PC-3 (cell line): ENCODE data around the gene LAGE3.

Experiments used
- EZH2 ChIP-seq: fragments of 300-600 bp; sonication (generic); IDR thresholded peaks from one replicate; pipeline ENCODE4 v1.6.1; 2017; ENCODE audit warnings: antibody characterized with exemption, mild to moderate bottlenecking, low read length; ENCODE audit not compliant: unreplicated experiment
- EZH2phosphoT487 ChIP-seq: fragments of 300-600 bp; sonication (generic); IDR thresholded peaks from 2 replicates; pipeline ENCODE4 v1.6.1; 2018; ENCODE audit warnings: mild to moderate bottlenecking, antibody characterized with exemption, low read length, borderline replicate concordance
- TF ChIP-seq, protein P1 (sequence below): fragments of 300-600 bp; sonication (generic); conservative IDR thresholded peaks from 2 replicates; pipeline ENCODE4 v1.5.1; 2017; ENCODE audit warnings: antibody characterized with exemption, low read depth, mild to moderate bottlenecking, low read length

DNA sequence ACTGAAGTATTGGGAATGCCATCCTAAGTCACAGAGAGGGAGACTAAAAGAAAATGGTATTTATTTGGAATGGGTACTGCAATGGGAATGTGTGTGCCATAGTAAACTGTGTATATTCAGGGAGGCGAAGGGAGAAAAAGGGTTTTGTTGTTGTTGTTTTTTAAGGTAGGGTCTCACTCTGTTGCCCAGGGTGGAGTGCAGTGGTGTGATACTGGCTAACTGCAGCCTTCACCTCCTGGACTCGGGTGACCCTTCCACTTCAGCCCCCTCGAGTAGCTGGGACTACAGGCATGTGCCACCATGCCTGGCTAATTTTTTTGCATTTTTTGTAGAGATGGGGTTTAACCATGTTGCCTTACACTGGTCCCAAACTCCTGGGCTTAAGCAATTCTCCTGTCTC, 15.6 kb upstream of the LAGE3 start:
- TF ChIP-seq, protein P1, sequence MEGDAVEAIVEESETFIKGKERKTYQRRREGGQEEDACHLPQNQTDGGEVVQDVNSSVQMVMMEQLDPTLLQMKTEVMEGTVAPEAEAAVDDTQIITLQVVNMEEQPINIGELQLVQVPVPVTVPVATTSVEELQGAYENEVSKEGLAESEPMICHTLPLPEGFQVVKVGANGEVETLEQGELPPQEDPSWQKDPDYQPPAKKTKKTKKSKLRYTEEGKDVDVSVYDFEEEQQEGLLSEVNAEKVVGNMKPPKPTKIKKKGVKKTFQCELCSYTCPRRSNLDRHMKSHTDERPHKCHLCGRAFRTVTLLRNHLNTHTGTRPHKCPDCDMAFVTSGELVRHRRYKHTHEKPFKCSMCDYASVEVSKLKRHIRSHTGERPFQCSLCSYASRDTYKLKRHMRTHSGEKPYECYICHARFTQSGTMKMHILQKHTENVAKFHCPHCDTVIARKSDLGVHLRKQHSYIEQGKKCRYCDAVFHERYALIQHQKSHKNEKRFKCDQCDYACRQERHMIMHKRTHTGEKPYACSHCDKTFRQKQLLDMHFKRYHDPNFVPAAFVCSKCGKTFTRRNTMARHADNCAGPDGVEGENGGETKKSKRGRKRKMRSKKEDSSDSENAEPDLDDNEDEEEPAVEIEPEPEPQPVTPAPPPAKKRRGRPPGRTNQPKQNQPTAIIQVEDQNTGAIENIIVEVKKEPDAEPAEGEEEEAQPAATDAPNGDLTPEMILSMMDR, result no peak
- TF ChIP-seq EZH2phosphoT487 (no peak), EZH2 (no peak)
